Mucosa of rectum (tissue), 2 donors: ENCODE measurements around the gene RRM1.
"Not testable (repeated sequence)": the region's sequence is repeated elsewhere in the genome, so short reads cannot be mapped to it uniquely, and the experiment has no call there.

ENCODE experiments used
- H3K27ac ChIP-seq, 2 donors: one replicate each; pipeline ENCODE4 v1.7.0; 2013; ENCODE audit warnings: inconsistent platforms in 2 of 2, low read depth in 2 of 2, low read length in 2 of 2
- H3K27me3 ChIP-seq, 2 donors: one replicate each; pipeline ENCODE4 v1.7.0; 2013; ENCODE audit warnings: low read length in 2 of 2; ENCODE audit not compliant: control insufficient read depth in 2 of 2, insufficient read depth in 2 of 2
- H3K36me3 ChIP-seq, 2 donors: one replicate each; pipeline ENCODE4 v1.7.0; 2013; ENCODE audit warnings: low read length in 2 of 2; ENCODE audit not compliant: control insufficient read depth in 2 of 2, insufficient read depth in 2 of 2
- H3K4me1 ChIP-seq, 2 donors: one replicate each; pipeline ENCODE4 v1.7.0; 2013; ENCODE audit warnings: low read length in 2 of 2, mild to moderate bottlenecking in 1 of 2; ENCODE audit not compliant: control insufficient read depth in 2 of 2, insufficient read depth in 2 of 2
- H3K4me3 ChIP-seq, 2 donors: one replicate each; pipeline ENCODE4 v1.7.0; 2013; ENCODE audit warnings: low read length in 2 of 2
- H3K9ac ChIP-seq, 2 donors: one replicate each; pipeline ENCODE4 v1.7.0; 2013; ENCODE audit warnings: low read length in 2 of 2, low read depth in 1 of 2, mild to moderate bottlenecking in 1 of 2
- H3K9me3 ChIP-seq, 2 donors: one replicate each; pipeline ENCODE4 v1.7.0; 2013; ENCODE audit warnings: low read length in 2 of 2; ENCODE audit not compliant: control insufficient read depth in 2 of 2
- donor health status: healthy.
- donor health status: Normal muscosa, but diverticular disease.

RRM1 gene

DNA sequence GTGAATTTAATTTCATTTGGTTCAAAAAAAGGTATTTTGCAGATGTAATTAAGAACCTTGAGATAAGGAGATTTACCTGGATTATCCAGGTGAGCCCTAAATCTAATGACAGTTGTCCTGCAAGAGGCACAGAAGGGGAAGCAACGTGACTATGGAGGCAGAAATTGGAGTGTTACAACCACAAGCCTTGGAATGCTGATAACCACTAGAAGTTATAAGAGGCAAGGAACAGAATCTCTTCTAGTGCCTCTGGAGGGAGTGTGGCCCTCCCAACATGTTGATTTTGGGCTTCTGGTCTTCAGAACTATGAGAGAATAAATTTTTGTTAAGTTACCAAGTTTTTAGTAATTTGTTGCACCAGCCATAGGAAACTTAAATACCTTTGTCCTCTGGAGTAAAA, 32.8 kb downstream of the RRM1 start:
- no peaks in the 10 kb centered on the region for H3K9me3 ChIP-seq
- H3K27ac ChIP-seq: no peak overlapping the region
- H3K4me3 ChIP-seq: no peak overlapping the region
- no peak overlapping the region for H3K9ac ChIP-seq
- peaks cover 30 to 40% of the 10 kb centered on the region in 2 donors for H3K36me3 ChIP-seq
- H3K4me1 ChIP-seq: no peaks in the 10 kb centered on the region
- no peaks in the 10 kb centered on the region for H3K27me3 ChIP-seq

DNA sequence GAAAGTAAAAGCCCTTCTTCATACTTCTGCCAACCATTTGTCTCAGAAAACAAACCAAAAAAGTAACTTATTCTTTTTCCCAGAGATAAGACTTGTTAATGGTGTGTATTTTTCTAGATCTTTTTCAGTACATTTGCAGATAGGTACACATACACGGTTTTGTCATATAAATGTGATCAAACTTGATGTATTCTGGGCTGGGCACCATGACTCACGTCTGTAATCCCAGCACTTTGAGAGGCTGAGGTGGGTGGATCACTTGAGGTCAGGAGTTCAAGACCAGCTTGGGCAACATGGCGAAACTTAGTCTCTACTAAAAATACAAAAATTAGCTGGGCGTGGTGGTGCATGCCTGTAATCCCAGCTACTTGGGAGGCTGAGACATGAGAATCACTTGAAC, 35.6 kb downstream of the RRM1 start:
- not testable (repeated sequence) for H3K4me3 ChIP-seq, H3K9ac ChIP-seq, H3K9me3 ChIP-seq, H3K27ac ChIP-seq, H3K4me1 ChIP-seq, H3K27me3 ChIP-seq
- peaks cover 31 to 43% of the 10 kb centered on the region in 2 donors for H3K36me3 ChIP-seq

DNA sequence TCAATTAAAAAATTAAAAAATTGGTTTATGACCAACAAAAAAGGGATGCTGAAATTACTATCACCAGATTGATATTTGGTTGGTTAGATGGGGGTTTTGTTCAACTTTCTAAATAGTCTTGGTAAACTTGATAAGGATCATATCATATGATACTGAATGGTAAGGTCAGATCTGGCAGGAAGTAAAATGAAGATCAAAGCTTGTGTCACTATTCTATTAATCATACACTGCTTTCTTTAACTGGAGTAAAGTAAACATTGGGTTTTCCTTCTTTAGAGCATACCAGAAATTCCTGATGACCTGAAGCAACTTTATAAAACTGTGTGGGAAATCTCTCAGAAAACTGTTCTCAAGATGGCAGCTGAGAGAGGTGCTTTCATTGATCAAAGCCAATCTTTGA, 40.2 kb downstream of the RRM1 start:
- H3K9me3 ChIP-seq: peaks cover 0 to under 1% of the 10 kb centered on the region in 2 donors
- no peaks in the 10 kb centered on the region for H3K4me1 ChIP-seq
- H3K27me3 ChIP-seq: no peaks in the 10 kb centered on the region
- H3K4me3 ChIP-seq: no peak overlapping the region
- no peak overlapping the region for H3K27ac ChIP-seq
- H3K36me3 ChIP-seq: peaks cover 26 to 40% of the 10 kb centered on the region in 2 donors
- H3K9ac ChIP-seq: no peak overlapping the region

DNA sequence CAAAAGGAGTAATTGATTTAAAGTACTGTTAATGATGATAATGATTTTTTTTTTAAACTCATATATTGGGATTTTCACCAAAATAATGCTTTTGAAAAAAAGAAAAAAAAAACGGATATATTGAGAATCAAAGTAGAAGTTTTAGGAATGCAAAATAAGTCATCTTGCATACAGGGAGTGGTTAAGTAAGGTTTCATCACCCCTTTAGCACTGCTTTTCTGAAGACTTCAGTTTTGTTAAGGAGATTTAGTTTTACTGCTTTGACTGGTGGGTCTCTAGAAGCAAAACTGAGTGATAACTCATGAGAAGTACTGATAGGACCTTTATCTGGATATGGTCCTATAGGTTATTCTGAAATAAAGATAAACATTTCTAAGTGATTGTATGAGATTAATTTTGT, 43.9 kb downstream of the RRM1 start:
- Histone ChIP-seq H3K9me3 (peaks cover 0 to 6% of the 10 kb centered on the region in 2 donors), H3K36me3 (peaks cover 26 to 30% of the 10 kb centered on the region in 2 donors), H3K9ac (no peak overlapping the region), H3K27ac (no peak overlapping the region), H3K27me3 (no peaks in the 10 kb centered on the region), H3K4me1 (no peaks in the 10 kb centered on the region), H3K4me3 (no peak overlapping the region)

DNA sequence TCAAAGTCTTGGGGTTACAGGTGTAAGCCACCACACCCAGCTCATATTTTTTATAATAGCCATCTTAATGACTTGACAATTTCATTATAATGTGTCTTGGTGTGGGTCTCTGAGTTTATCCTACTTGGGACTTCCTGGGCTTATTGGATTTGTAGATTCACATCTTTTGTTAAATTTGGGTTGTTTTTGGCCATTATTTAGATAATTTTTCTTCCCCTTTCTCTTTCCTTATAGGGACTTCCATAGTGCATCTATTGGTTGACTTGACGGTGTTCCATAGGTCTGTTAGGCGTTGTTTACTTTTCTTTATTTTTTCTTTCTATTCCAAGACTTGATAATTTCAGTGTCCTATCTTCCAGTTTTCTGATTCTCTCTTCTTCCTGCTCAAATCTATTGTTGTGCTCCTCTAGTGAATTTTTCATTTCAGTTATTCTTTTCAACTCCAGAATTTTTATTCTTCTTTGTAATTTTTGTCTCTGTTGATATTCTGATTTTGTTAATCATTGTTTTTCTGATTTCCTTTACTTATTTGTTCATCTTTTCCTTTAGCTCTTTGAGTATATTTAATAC, 45.6 kb downstream of the RRM1 start:
- H3K36me3 ChIP-seq: peaks cover 17 to 19% of the 10 kb centered on the region in 2 donors

DNA sequence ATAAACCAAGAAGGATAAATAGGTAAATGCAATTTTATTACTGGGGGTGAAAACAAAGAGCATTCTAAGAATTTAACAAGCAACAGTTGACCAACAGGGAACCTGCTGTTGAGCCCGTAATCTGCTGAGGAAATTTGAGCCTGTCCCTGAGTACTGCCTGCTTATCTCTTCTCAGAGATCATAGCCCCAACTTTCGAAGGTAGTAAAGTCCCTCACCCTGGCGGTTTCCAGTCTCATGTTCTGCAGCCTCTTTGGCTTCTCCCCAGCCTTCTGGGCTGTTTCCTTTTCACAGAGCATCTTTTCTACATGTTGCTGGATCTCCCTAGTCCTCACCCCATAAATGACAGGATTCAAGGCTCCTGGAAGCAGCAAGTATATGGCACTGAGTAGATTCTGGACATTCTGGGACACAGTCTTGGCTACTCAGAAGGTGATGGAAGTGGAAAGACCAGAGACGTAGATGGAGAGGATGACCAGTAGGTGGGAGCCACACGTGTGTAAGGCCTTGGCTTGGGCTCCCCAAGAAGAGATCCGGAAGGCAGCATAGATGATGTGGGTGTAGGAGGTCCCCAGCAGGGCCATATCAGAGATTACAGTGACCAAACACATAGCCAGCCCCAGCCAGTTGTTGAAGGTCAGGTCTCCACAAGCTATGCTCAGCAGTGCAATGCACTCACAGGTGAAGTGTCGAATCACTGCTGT, 51.6 kb downstream of the RRM1 start:
- no peaks in the 10 kb centered on the region for H3K27me3 ChIP-seq
- H3K27ac ChIP-seq: no peak overlapping the region
- no peak overlapping the region for H3K4me3 ChIP-seq
- peaks cover 0 to 3% of the 10 kb centered on the region in 2 donors for H3K36me3 ChIP-seq
- no peaks in the 10 kb centered on the region for H3K9me3 ChIP-seq
- H3K4me1 ChIP-seq: no peaks in the 10 kb centered on the region
- H3K9ac ChIP-seq: no peak overlapping the region

More for the DNA sequence above, 45.6 kb downstream of the RRM1 start:
- Histone ChIP-seq H3K4me1 (no peaks in the 10 kb centered on the region), H3K27ac (no peak overlapping the region), H3K27me3 (no peaks in the 10 kb centered on the region), H3K4me3 (no peak overlapping the region), H3K9ac (no peak overlapping the region), H3K9me3 (peaks cover 0 to 6% of the 10 kb centered on the region in 2 donors)

DNA sequence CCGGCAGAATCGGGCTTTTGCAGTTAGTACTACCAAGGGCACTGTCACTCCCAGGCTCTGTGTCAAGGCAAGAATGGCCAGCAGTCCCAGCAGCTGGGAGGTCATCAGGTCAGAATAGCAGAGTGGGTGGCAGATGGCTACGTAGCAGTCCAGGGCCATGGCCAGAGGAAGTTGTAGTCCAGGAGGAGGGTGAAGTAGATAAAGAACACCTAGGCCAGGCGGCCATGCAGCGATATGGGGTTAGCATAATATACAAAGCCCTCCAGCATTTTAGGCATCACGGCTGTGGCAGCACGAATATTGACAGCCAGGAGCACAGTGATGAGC, 52.1 kb downstream of the RRM1 start:
- H3K36me3 ChIP-seq: peaks cover 0 to under 1% of the 10 kb centered on the region in 2 donors
- H3K9ac ChIP-seq: no peak overlapping the region
- no peak overlapping the region for H3K4me3 ChIP-seq
- no peaks in the 10 kb centered on the region for H3K9me3 ChIP-seq
- no peaks in the 10 kb centered on the region for H3K4me1 ChIP-seq
- H3K27me3 ChIP-seq: no peaks in the 10 kb centered on the region
- H3K27ac ChIP-seq: no peak overlapping the region

DNA sequence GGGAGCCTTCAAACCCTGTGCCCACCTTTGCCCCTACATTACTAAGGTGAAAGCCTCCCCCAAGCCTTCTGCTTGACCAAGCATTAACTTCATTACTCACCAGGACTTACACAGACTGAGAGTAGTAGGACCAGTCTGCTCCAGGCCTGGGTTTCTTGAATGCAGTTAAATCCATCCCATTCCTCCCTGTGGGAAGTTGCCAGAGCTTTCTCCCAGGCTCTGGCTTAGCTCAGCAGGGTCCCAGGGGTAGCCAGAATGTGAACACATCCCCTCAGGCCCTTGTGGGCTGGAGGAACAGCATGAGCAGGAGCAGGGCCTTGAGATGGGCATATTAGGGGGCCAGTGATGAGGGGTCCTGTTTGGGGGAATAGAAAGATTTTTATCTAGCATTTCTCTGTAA, 59.9 kb downstream of the RRM1 start:
- no peaks in the 10 kb centered on the region for H3K27me3 ChIP-seq
- H3K4me1 ChIP-seq: no peaks in the 10 kb centered on the region
- H3K9me3 ChIP-seq: no peaks in the 10 kb centered on the region
- H3K27ac ChIP-seq: no peak overlapping the region
- no peak overlapping the region for H3K4me3 ChIP-seq
- H3K36me3 ChIP-seq: no peaks in the 10 kb centered on the region
- no peak overlapping the region for H3K9ac ChIP-seq

DNA sequence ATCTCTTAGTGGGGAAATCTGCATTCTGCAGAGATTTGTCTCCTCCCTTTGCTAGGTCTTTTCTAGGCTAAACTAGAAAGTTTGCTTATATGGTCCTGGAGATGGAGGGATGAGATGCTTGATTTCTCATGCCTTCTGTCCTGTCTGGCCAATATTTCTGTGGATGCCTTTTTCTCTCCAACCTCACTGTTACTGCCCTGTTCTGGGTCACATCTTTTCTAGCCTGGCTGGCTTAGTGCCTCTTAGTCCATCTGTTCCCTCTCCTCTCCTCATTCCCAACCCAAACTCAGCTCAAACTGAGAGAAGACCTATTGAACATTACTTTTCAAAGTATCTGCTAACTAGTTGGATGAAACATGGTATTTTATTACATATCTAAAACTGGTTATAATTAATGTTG, 62.0 kb downstream of the RRM1 start:
- H3K27me3 ChIP-seq: no peaks in the 10 kb centered on the region
- H3K9me3 ChIP-seq: no peaks in the 10 kb centered on the region
- H3K27ac ChIP-seq: no peak overlapping the region
- H3K4me1 ChIP-seq: no peaks in the 10 kb centered on the region
- H3K4me3 ChIP-seq: no peak overlapping the region
- H3K36me3 ChIP-seq: no peaks in the 10 kb centered on the region
- no peak overlapping the region for H3K9ac ChIP-seq

DNA sequence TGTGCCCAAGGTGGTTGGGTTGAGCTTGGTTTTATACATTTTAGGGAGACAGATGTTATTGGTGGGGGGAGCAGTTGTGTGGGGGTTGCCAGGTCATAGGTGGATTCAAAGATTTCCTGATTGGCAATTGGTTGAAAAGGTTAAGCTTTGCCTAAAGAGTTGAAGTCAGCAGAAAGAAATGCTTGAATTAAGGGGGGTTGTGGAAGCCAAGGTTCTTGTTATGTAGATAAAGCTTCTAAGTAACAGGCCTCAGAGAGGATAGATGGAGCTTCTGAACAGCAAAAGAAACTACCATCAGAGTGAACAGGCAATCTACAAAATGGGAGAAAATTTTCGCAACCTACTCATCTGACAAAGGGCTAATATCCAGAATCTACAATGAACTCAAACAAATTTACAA, 64.2 kb downstream of the RRM1 start:
- not testable (repeated sequence) for H3K27ac ChIP-seq, H3K4me3 ChIP-seq, H3K4me1 ChIP-seq, H3K27me3 ChIP-seq, H3K9me3 ChIP-seq, H3K36me3 ChIP-seq, H3K9ac ChIP-seq
